ENCODE results near the gene TMED6. TPM values are rescaled to one million over a fixed set of nuclear protein-coding genes. Genes with fewer than 3 reads are reported as not detected.
"Not testable (repeated sequence)": the region's sequence is repeated elsewhere in the genome, so short reads cannot be mapped to it uniquely, and the experiment has no call there.

The TMED6 gene
- total RNA-seq, 1 experiment from 2014 or later: 0.51 TPM

DNA sequence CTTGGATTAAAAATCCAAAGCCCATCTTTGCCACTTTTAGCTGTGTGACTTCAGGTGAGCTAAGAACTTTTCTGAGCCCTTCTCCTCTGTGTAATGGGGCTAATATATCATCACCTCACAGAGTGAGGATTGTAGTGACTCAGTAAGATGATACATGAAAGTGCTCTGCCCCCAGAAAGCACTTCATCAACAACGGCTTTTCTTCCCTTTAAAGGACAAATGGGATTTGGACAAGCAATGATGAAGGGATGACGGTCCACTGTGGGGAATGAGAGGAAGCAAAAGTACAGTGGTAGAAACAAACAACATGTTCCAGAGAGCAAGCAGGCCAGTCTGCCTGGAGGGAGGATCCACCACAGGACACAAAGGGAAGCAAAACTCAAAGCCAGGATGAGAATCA is 14.3 kb upstream of the TMED6 start:
- no peaks in the 10 kb centered on the region for H3K27me3 Mint-ChIP-seq (ENCODE audit: insufficient read depth, unreplicated experiment)
- ChIA-PET CTCF (no interaction called here), POLR2A (no interaction called here)
- H3K36me3 Mint-ChIP-seq (ENCODE audit: insufficient read depth, unreplicated experiment): peaks cover 90% of the 10 kb centered on the region
- TF ChIP-seq, protein P1, sequence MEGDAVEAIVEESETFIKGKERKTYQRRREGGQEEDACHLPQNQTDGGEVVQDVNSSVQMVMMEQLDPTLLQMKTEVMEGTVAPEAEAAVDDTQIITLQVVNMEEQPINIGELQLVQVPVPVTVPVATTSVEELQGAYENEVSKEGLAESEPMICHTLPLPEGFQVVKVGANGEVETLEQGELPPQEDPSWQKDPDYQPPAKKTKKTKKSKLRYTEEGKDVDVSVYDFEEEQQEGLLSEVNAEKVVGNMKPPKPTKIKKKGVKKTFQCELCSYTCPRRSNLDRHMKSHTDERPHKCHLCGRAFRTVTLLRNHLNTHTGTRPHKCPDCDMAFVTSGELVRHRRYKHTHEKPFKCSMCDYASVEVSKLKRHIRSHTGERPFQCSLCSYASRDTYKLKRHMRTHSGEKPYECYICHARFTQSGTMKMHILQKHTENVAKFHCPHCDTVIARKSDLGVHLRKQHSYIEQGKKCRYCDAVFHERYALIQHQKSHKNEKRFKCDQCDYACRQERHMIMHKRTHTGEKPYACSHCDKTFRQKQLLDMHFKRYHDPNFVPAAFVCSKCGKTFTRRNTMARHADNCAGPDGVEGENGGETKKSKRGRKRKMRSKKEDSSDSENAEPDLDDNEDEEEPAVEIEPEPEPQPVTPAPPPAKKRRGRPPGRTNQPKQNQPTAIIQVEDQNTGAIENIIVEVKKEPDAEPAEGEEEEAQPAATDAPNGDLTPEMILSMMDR (IDR thresholded peaks at IDR 0.05; ENCODE audit: unreplicated experiment): no peak
- no peak for DNase-seq (ENCODE audit: unreplicated experiment)
- no peaks in the 10 kb centered on the region for H3K9me3 Mint-ChIP-seq (ENCODE audit: unreplicated experiment)
- H3K4me3 Mint-ChIP-seq (ENCODE audit: unreplicated experiment): no peak overlapping the region
- no peak overlapping the region for H3K27ac Mint-ChIP-seq (ENCODE audit: low read depth, unreplicated experiment)
- no TSS peak for BruUV-seq (replicated peaks)
- H3K4me1 Mint-ChIP-seq (ENCODE audit: insufficient read depth, unreplicated experiment): peaks cover 5% of the 10 kb centered on the region
- intact Hi-C loops (cut with micrococcal nuclease): no loop called here

DNA sequence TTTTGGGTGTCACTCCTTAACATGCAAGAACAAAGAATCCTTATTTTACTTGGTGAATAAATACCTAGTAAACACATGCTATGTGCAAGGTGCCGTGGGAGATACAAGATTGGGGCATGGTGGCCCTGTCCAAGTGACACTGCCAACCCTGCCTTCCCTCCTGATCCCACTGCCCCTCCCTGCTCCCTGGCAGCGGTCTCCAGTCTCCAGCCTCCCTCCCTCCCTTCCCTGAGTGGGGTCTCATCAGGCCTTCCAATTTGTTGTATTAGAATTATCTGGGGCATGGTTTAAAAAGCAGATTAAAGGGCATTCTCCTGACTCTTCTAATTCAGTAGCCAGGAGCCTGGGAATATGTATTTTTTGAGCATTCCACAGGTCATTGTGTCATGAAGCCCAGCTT is 12.5 kb upstream of the TMED6 start:
- ChIA-PET POLR2A (interaction anchor here (0.6 kb wide), 1 partner anchor 21 kb away, joined by 3 read pairs; no protein-coding TSS in a partner anchor), CTCF (interaction anchor here (1.3 kb wide), 1 partner anchor 24 kb away, joined by 4 read pairs; the partner anchor contains the start of gene NIP7)
- TF ChIP-seq, protein P1 (IDR thresholded peaks at IDR 0.05; ENCODE audit: unreplicated experiment): no peak
- no TSS peak for BruUV-seq (replicated peaks)
- H3K36me3 Mint-ChIP-seq (ENCODE audit: insufficient read depth, unreplicated experiment): peaks cover 82% of the 10 kb centered on the region
- intact Hi-C loops (cut with micrococcal nuclease): no loop called here
- no peaks in the 10 kb centered on the region for H3K4me1 Mint-ChIP-seq (ENCODE audit: insufficient read depth, unreplicated experiment)
- no peak overlapping the region for H3K4me3 Mint-ChIP-seq (ENCODE audit: unreplicated experiment)
- H3K9me3 Mint-ChIP-seq (ENCODE audit: unreplicated experiment): no peaks in the 10 kb centered on the region
- H3K27me3 Mint-ChIP-seq (ENCODE audit: insufficient read depth, unreplicated experiment): no peaks in the 10 kb centered on the region
- DNase-seq (ENCODE audit: unreplicated experiment): no peak
- no peak overlapping the region for H3K27ac Mint-ChIP-seq (ENCODE audit: low read depth, unreplicated experiment)

DNA sequence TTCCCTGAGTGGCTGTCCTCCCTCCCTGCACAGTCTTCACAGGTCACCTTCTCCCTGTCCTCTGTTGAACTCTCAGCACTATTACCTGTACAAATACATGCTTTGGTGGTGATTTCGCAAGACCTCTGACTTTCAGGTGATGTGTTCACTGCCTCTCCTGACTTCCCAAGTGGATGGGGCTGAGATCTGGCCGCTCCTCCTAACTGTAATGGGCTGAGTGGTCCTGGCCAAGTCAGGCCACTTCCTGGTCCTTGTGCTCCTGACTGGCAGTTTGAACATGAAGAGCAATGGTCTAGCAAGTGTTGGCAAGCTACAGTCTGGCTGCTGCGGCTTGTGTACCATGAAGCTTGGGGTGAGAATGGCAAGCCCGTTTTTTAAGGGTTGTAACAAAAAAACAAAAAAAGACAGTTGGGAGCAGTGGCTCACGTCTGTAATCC is 11.7 kb upstream of the TMED6 start:
- Mint-ChIP-seq H3K36me3 (ENCODE audit: insufficient read depth, unreplicated experiment) (peaks cover 75% of the 10 kb centered on the region), H3K9me3 (ENCODE audit: unreplicated experiment) (no peaks in the 10 kb centered on the region), H3K27ac (ENCODE audit: low read depth, unreplicated experiment) (no peak overlapping the region), H3K27me3 (ENCODE audit: insufficient read depth, unreplicated experiment) (no peaks in the 10 kb centered on the region), H3K4me3 (ENCODE audit: unreplicated experiment) (no peak overlapping the region), H3K4me1 (ENCODE audit: insufficient read depth, unreplicated experiment) (no peaks in the 10 kb centered on the region)
- ChIA-PET CTCF (interaction anchor here (1.3 kb wide), 1 partner anchor 23 kb away, joined by 4 read pairs; the partner anchor contains the start of gene NIP7), POLR2A (no interaction called here)
- intact Hi-C loops (cut with micrococcal nuclease): no loop called here
- peak; percentile 19 for DNase-seq (ENCODE audit: unreplicated experiment)
- TF ChIP-seq, protein P1 (IDR thresholded peaks at IDR 0.05; ENCODE audit: unreplicated experiment): no peak
- BruUV-seq (replicated peaks): no TSS peak

DNA sequence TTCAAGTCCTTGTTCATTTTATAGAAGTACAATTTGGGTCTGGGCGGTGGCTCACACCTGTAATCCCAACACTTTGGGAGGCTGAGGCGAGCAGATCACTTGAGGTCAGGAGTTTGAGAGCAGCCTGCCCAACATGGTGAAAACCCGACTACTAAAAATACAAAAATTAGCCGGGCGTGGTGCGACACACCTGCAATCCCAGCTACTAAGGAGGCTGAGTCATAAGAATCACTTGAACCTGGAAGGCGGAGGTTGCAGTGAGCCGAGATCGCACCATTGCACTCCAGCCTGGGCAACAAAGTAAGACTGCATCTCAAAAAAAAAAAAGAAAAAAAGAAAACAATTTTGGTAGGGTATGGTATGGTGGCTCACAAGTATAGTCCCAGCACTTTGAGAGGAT is 8.5 kb upstream of the TMED6 start:
- H3K9me3 Mint-ChIP-seq (ENCODE audit: unreplicated experiment); H3K27ac Mint-ChIP-seq (ENCODE audit: low read depth, unreplicated experiment); H3K27me3 Mint-ChIP-seq (ENCODE audit: insufficient read depth, unreplicated experiment); H3K4me1 Mint-ChIP-seq (ENCODE audit: insufficient read depth, unreplicated experiment); POLR2A ChIA-PET; BruUV-seq (replicated peaks); intact Hi-C loops (cut with micrococcal nuclease); H3K4me3 Mint-ChIP-seq (ENCODE audit: unreplicated experiment): not testable (repeated sequence)
- DNase-seq (ENCODE audit: unreplicated experiment): peak; percentile 16
- CTCF ChIA-PET: interaction anchor here (0.5 kb wide), 1 partner anchor 43 kb away, joined by 3 read pairs; no protein-coding TSS in a partner anchor
- peaks cover 75% of the 10 kb centered on the region for H3K36me3 Mint-ChIP-seq (ENCODE audit: insufficient read depth, unreplicated experiment)
